ENCODE measurements around the gene NEK1.
"Not testable (repeated sequence)": the region's sequence is repeated elsewhere in the genome, so short reads cannot be mapped to it uniquely, and the experiment has no call there.

NEK1 gene

DNA sequence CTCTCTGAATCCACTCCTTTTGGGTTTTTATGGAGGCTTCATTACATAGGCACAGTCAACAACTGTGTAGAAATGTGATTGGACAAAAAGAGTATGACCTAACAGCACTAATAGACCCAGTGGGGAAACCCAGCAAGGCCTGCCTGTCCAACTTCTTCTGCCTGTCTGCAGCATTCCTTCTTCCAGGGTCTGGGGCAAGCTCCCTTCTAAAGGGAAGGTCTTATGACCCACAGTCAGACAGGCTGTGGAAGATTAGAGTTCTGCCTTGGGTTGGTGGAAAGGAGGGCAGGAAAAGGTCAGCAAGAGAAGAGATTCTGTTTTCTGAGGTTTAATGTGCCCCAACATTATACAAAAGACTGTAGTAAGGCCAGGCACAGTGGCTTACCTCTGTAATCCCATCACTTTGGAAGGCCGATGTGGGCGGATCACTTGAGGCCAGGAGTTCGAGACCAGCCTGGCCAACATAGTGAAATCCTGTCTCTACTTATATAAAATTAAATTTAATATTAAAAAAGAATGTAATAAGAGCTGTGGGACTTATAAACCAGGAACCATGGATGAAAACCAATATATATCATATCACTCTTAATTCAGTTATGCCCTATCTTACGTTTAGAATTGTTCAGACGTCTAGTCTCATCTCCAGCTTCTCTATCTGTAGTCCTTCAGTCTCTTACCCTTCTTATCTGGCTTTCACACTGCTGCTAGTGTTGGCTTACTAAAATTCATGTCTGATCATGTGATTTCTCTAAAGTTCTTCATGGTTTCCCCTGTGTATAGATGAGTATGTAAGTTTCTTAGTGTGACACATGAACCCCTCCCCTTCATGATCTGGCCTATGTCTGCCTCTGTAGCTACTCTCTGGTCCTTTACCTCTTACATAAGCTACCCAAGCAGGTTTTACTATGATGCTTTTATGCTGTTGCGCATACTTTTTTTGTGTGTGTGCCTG lies 14.2 kb upstream of the NEK1 start:
- DNase-seq: no peak

GRCh38 chr4:169625886-169626285 lies 13.5 kb upstream of the NEK1 start:
- no peak for DNase-seq

DNA sequence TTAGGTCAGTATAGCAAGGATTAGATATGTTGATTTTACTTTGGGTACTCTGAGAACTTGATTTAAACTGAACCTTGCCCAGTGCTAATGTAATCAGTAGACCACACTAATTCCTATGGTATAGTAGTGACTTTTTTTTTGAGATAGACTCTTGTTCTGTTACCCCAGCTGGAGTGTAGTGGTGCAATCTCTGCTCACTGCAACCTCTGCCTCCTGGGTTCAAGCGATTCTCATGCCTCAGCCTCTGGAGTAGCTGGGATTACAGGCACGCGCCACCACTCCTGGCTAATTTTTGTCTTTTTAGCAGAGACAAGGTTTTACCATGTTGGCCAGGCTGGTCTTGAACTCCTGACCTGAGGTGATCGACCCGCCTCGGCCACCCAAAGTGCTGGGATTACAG lies 11.6 kb upstream of the NEK1 start:
- not testable (repeated sequence) for DNase-seq

- no peak for DNase-seq
Observed at GRCh38 chr4:169622566-169622965, 10.2 kb upstream of the NEK1 start.

- peak; percentile 38 for DNase-seq
Observed at GRCh38 chr4:169621731-169622492, 9.5 kb upstream of the NEK1 start.

DNA sequence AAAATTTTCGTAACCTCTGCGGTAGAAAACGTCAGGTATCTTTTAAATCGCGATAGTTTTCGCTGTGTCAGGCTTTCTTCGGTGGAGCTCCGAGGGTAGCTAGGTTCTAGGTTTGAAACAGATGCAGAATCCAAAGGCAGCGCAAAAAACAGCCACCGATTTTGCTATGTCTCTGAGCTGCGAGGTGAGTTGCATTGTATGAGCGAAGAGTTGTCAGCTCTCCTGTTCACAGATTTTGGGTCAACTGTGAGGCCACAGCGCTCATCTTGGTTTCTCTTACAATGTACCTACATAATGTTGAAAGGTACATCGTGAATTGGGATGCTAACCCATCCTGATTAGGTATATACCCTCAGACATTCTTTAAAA lies 8.5 kb upstream of the NEK1 start:
- no peak for DNase-seq

DNA sequence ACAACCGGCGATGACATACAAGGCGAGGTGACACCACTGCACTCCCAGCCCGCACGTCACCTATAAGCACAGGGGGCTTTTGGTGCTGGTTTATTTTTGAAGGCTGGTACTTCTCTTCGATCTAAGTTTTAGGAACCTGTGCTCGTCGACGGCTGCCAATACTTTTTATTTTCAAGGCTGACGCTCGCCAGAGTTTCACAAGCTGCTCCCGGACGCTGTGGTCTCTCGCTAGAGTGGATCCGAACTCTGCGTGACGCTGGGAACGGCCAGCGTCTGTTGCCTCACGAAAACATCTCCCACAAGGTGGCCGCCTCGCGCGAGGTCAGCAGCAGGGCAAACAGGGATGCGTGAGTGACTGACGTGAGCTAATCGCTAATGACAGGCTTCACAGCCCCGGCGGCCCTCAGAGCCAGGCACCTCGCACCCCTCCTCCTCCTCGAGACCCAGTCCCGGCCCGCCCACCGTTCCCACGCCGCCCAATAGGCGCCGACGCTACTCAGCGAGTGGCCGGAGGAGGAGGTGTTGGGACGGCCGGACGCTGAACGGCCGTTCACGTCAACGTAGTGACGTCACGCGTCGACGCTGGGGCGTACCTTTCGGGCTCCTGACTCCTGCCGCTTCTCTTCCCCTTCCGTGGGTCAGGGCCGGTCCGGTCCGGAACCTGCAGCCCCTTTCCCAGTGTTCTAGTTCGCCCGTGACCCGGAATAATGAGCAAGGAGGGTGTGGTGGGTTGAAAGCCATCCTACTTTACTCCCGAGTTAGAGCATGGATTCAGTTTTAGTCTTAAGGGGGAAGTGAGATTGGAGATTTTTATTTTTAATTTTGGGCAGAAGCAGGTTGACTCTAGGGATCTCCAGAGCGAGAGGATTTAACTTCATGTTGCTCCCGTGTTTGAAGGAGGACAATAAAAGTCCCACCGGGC lies 7.8 kb upstream of the NEK1 start, which contains the start of gene CLCN3:
Gene CLCN3 (plus strand): TSS at position 621 of the 922 bp plus-strand sequence. CDS start 15,351 bp downstream, outside the sequence.
- DNase-seq: peak; percentile 91

DNA sequence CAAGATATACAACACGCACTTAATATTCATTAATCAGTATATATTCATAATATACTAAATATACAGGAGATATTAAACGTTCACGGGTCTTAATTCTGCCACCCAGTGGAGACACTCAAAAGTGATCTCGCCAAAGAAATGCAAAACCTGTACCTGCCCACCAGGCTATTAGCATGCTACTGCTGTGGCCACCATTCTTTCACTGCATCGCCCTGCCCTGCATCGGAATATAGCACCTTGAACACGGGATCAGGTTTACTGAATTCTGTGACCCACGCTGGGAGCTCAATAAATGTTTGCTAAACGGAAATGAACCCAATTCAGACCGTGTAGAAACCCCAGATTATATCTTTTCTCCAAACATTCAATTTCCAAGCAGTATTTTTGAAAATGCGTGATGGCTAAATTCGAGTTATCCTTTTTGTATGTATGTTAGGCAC lies 7.2 kb upstream of the NEK1 start:
- DNase-seq: no peak

DNA sequence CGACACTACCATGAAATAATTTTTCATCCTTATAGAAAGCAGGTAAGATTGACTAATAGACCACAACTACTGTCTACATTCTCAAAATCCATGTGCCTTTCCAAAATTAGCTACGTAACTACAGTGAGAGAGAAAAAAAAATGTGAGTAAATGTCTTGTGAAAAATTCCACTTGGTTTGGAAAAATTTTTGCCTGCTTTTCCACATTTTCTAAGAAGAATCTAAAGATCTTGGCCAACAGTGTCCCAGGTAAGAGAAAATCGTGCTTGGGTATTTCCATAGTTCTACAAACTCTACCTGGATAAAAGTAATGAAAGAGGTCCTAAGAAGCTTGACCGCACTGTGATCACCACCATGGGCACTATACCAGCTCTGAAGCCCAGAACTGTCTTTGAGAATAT lies 6.6 kb upstream of the NEK1 start:
- no peak for DNase-seq

- DNase-seq: no peak
Observed at GRCh38 chr4:169618286-169618685, 5.9 kb upstream of the NEK1 start.

DNA sequence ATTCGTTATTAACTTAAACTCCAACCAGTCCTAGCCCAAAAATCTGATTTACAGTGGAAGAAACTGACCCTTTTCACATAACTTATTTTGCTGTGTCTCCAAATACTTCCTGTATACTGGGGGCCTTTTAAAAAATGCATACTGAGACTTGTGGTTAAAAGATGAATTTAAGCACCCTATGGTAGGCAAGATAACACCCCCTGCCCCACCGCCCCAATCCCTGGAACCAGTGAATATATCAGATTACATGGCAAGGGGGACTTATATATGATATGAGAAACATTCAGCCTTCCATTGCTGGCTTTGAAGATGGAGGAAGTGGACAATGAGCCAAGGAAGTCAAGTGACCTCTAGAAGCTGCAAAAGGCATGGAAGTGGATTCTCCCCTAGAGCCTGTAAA lies 4.9 kb upstream of the NEK1 start:
- DNase-seq: no peak

DNA sequence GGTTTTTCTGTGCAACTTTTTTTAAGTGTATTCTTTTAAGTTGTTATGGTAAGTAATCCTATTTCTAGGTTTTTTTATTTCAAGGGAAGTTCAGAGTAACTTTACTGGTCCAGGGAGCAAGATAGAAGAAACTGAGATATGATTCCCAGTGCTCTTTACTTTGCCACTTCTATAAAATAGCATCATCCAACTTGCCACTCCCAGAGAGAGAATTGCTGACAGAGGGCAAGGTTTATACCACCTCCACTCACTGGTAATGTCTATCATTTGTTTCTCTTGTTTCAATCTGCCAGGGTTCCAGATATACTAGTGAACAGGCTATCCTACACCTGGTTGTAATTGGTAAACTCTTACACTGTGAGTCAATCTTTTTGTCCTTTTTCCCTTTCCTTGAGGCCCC lies 4.5 kb upstream of the NEK1 start:
- DNase-seq: no peak

DNA sequence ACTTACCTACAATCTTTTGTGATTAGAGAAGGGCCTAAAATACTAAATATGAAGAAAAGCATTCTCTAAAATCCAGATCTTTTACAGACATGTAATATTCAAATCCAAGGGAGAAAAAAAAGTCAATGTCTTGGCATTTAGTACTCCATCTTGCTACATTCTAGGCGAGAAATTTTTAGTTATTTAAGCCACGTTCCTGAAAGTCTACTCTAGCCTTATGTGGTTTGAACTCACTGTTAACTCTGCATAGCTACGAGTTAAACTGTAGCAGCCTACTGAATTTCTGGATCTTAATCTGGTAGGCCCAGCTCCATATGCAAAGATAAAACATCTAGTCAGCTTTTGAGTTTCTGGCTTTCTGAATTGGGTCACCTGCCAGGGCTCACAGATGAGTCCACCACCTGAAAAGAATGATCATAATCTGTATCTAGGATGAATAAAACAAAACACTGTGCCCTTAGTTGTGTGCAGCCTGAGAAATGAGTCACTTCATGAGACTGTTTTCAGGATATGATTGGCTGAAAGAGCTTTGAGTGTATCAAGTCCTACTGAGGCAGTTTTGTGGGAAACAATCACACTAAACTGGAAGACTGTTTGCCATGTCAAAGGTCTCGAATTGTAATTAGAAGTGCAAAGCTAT lies 3.2 kb upstream of the NEK1 start:
- DNase-seq: no peak

DNA sequence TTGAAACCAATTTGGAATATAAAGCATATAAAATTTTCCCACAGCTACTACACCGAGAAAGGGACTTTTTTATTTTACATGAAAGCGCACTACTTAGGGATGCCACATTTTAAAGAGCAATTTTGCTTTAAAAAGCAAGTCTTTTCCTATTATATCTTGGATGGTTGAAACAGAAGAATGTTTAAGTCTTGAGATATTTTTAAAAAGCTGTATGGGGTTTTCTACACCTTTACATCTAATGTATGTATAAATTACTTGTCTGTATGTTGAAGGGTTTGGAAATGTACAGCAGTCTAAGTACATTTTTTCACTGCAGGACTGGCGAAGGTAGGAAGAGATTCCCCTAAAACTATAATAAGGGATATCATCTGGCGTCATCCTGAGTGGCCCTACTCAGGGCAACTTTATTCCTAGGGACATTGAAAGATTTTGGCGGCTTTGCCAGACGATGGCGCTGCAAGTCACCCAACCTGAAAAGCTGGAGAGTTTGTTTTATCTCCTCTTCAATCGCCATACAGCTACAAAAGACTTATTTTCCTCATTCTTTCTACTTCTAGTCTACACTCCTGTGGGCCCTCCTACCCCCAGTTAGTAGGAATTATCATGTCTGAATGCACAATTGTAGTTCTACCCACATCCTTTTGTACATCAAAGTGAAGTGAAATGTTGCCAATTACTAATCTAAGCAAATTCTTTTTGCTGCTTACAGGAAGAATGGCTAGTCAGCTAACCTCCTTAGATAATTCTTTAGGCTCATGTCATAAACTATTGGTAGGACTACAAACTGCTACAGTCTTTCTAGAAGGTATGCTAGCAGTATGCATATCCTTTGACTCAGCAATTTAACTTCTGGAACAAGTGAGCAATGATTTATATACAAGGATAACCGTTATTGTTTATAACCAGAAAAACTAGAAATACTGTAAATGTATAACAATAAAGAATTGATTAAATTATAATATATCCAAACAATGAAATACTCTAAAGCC lies 782 bp upstream of the NEK1 start:
- peak; percentile 45 for DNase-seq

GRCh38 chr4:169611157-169611556 lies 1.2 kb downstream of the NEK1 start:
- no peak for DNase-seq

- no peak for DNase-seq
Observed at GRCh38 chr4:169604903-169605331, 7.5 kb downstream of the NEK1 start.

DNA sequence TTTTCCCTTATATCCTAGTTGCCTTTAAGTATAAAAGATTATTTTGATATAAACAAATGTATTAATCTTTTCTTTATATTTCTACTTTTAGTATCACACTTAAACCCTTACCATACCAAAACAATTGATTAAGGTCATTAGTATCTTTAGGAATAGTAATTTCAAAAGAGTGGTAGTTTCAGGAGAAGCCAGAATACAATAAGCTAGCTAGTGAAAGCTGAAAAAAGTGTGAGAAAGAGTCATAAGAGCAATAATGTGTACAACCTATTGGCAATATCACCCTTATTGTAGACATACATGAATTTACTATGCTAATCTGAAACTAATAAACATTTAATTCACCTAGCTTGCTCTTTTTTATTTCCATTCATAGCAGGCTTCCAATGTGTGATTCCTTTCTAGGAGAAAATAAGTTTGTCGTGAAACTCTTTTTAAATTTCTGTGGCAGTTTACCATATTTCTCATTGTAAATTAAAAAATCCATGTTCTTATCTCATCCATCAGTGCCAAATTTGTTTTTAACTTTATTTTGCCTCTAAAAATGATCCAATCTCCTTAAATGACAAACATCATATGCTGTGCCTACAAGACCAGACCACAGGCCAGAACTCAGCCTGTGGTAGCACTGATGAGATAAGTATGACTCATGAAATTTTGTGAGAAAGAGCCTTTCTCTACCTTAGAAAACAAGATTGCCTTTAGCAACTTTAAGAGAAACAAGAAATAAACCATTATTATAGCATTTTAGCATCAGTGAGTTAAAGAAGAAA lies 8.1 kb downstream of the NEK1 start:
- DNase-seq: no peak

- DNase-seq: no peak
Observed at GRCh38 chr4:169603312-169603711, 9.1 kb downstream of the NEK1 start.

- no peak for DNase-seq
Observed at GRCh38 chr4:169601016-169601771, 11.2 kb downstream of the NEK1 start.
